ENCODE measurements around the gene CDC42SE1. TPM values are rescaled to one million over a fixed set of nuclear protein-coding genes. Genes with fewer than 3 reads are reported as not detected.

Gene CDC42SE1
- total RNA-seq, 1 experiment from 2014 or later, result 60.8 TPM

- H3K4me2 ChIP-seq (ENCODE audit: low read length), result peak within 1 kb of the TSS; percentile 92
- H3K27me3 ChIP-seq (ENCODE audit: low read length), result no peaks in the 10 kb centered on the region
- TSS peak; percentile 57 for BruUV-seq (replicated peaks)
- CTCF ChIA-PET, result interaction anchor here (0.6 to 1.7 kb wide), 5 partner anchors 9 to 81 kb away, joined by 4 to 17 read pairs (median 5); partner anchors contain the start of gene CERS2
- no peaks in the 10 kb centered on the region for H3K36me3 ChIP-seq (ENCODE audit: low read depth, low read length)
- H3K9me3 ChIP-seq (ENCODE audit: low read length), result no peaks in the 10 kb centered on the region
- H3K4me1 ChIP-seq (ENCODE audit: insufficient read depth, low read length), result peaks cover 37% of the 10 kb centered on the region
- intact Hi-C loops (cut with micrococcal nuclease), result loop anchor here (1.0 to 10.0 kb wide), 4 partner anchors 27 to 382 kb away; partner anchors contain the start of genes C1orf56, ENSA and GOLPH3L
- H3F3A ChIP-seq (ENCODE audit: low read length, unreplicated experiment), result peaks cover 6% of the 10 kb centered on the region
- H3K4me3 ChIP-seq (ENCODE audit: low read length), result peak within 1 kb of the TSS; percentile 86
- peak within 1 kb of the TSS; percentile 82 for H3K27ac ChIP-seq (ENCODE audit: low read length)
- TF ChIP-seq EZH2 (IDR thresholded peaks at IDR 0.05; ENCODE audit: low read length, unreplicated experiment), result no peak
- TF ChIP-seq, protein P1, sequence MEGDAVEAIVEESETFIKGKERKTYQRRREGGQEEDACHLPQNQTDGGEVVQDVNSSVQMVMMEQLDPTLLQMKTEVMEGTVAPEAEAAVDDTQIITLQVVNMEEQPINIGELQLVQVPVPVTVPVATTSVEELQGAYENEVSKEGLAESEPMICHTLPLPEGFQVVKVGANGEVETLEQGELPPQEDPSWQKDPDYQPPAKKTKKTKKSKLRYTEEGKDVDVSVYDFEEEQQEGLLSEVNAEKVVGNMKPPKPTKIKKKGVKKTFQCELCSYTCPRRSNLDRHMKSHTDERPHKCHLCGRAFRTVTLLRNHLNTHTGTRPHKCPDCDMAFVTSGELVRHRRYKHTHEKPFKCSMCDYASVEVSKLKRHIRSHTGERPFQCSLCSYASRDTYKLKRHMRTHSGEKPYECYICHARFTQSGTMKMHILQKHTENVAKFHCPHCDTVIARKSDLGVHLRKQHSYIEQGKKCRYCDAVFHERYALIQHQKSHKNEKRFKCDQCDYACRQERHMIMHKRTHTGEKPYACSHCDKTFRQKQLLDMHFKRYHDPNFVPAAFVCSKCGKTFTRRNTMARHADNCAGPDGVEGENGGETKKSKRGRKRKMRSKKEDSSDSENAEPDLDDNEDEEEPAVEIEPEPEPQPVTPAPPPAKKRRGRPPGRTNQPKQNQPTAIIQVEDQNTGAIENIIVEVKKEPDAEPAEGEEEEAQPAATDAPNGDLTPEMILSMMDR (conservative IDR thresholded peaks at IDR 0.05; ENCODE audit: low read depth, low read length), result peak; percentile 64
- peak; percentile 80 for DNase-seq
- peak within 1 kb of the TSS; percentile 75 for H2AFZ ChIP-seq (ENCODE audit: low read length)
- H3K79me2 ChIP-seq (ENCODE audit: low read length), result peaks cover 27% of the 10 kb centered on the region
- H4K20me1 ChIP-seq (ENCODE audit: low read length), result no peaks in the 10 kb centered on the region
- POLR2A ChIA-PET (ENCODE audit: unreplicated experiment), result interaction anchor here (0.6 to 0.9 kb wide), 4 partner anchors 32 to 460 kb away, joined by 3 to 7 read pairs (median 5); partner anchors contain the start of genes CERS2 and GABPB2
- H3K9me2 ChIP-seq (replicated peaks; ENCODE audit: low read length), result no peaks in the 10 kb centered on the region
- peak within 1 kb of the TSS; percentile 47 for H3K9ac ChIP-seq (ENCODE audit: low read length)
- peak; percentile 69 for ATAC-seq
Measured at GRCh38 chr1:151006327-151007052, 52.9 kb downstream of the CDC42SE1 start, which contains the start of gene MINDY1. MINDY1 (minus strand) TSS chr1:151006902; CDS start chr1:151002617, 4,285 bp downstream.

- Histone ChIP-seq H3K4me3 (ENCODE audit: low read length) (peak overlapping the region; percentile 62), H3K27ac (ENCODE audit: low read length) (peak overlapping the region; percentile 82; the same call in 1 of the 2 replicates), H3K79me2 (ENCODE audit: low read length) (peaks cover 22% of the 10 kb centered on the region), H4K20me1 (ENCODE audit: low read length) (no peaks in the 10 kb centered on the region), H3K9ac (ENCODE audit: low read length) (peak overlapping the region; percentile 42), H2AFZ (ENCODE audit: low read length) (peak overlapping the region; percentile 75), H3K4me1 (ENCODE audit: insufficient read depth, low read length) (peaks cover 32% of the 10 kb centered on the region), H3K9me2 (replicated peaks; ENCODE audit: low read length) (no peaks in the 10 kb centered on the region), H3K9me3 (ENCODE audit: low read length) (no peaks in the 10 kb centered on the region), H3F3A (ENCODE audit: low read length, unreplicated experiment) (peaks cover 6% of the 10 kb centered on the region), H3K27me3 (ENCODE audit: low read length) (no peaks in the 10 kb centered on the region), H3K36me3 (ENCODE audit: low read depth, low read length) (no peaks in the 10 kb centered on the region), H3K4me2 (ENCODE audit: low read length) (peak overlapping the region; percentile 79)
- BruUV-seq (replicated peaks), result no TSS peak
- POLR2A ChIA-PET (ENCODE audit: unreplicated experiment), result interaction anchor here (0.6 to 0.9 kb wide), 3 partner anchors 65 to 459 kb away, joined by 3 to 4 read pairs (median 4); partner anchors contain the start of gene GABPB2
- intact Hi-C loops (cut with micrococcal nuclease), result loop anchor here (1.0 to 10.0 kb wide), 4 partner anchors 27 to 381 kb away; partner anchors contain the start of genes C1orf56, ENSA and GOLPH3L
- CTCF ChIA-PET, result interaction anchor here (0.6 to 1.7 kb wide), 4 partner anchors 8 to 446 kb away, joined by 3 to 17 read pairs (median 8); partner anchors contain the start of gene CERS2
- ATAC-seq (no peak), DNase-seq (no peak)
- TF ChIP-seq, protein P1 (conservative IDR thresholded peaks at IDR 0.05; ENCODE audit: low read depth, low read length), result no peak
- TF ChIP-seq EZH2phosphoT487 (IDR thresholded peaks at IDR 0.05; ENCODE audit: borderline replicate concordance, low read length) (no peak), EZH2 (IDR thresholded peaks at IDR 0.05; ENCODE audit: low read length, unreplicated experiment) (no peak)
Measured at GRCh38 chr1:151005729-151006319, 53.6 kb downstream of the CDC42SE1 start.
